Measurements from ENCODE around the gene RTTN.
A peak's percentile ranks its signal among the peaks of the same experiment; 100 is the strongest.

RTTN gene

GRCh38 chr18:70047931-70048603 is 157.4 kb downstream of the RTTN start:
- DNase-seq (ENCODE audit: extremely low read depth, low read depth) = peak; percentile 11
- TF ChIP-seq, protein P1, sequence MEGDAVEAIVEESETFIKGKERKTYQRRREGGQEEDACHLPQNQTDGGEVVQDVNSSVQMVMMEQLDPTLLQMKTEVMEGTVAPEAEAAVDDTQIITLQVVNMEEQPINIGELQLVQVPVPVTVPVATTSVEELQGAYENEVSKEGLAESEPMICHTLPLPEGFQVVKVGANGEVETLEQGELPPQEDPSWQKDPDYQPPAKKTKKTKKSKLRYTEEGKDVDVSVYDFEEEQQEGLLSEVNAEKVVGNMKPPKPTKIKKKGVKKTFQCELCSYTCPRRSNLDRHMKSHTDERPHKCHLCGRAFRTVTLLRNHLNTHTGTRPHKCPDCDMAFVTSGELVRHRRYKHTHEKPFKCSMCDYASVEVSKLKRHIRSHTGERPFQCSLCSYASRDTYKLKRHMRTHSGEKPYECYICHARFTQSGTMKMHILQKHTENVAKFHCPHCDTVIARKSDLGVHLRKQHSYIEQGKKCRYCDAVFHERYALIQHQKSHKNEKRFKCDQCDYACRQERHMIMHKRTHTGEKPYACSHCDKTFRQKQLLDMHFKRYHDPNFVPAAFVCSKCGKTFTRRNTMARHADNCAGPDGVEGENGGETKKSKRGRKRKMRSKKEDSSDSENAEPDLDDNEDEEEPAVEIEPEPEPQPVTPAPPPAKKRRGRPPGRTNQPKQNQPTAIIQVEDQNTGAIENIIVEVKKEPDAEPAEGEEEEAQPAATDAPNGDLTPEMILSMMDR (IDR thresholded peaks at IDR 0.05; ENCODE audit: low read depth, low read length, missing control alignments) = no peak
- no peak overlapping the region for H3K4me3 ChIP-seq (replicated peaks; ENCODE audit: low read depth, low read length)

GRCh38 chr18:70046796-70047195 is 158.7 kb downstream of the RTTN start:
- DNase-seq (ENCODE audit: extremely low read depth, low read depth) = no peak
- no peak overlapping the region for H3K4me3 ChIP-seq (replicated peaks; ENCODE audit: low read depth, low read length)
- TF ChIP-seq, protein P1 (IDR thresholded peaks at IDR 0.05; ENCODE audit: low read depth, low read length, missing control alignments) = no peak

GRCh38 chr18:70046207-70046606 is 159.3 kb downstream of the RTTN start:
- no peak for DNase-seq (ENCODE audit: extremely low read depth, low read depth)
- TF ChIP-seq, protein P1 (IDR thresholded peaks at IDR 0.05; ENCODE audit: low read depth, low read length, missing control alignments) = no peak
- H3K4me3 ChIP-seq (replicated peaks; ENCODE audit: low read depth, low read length) = no peak overlapping the region

DNA sequence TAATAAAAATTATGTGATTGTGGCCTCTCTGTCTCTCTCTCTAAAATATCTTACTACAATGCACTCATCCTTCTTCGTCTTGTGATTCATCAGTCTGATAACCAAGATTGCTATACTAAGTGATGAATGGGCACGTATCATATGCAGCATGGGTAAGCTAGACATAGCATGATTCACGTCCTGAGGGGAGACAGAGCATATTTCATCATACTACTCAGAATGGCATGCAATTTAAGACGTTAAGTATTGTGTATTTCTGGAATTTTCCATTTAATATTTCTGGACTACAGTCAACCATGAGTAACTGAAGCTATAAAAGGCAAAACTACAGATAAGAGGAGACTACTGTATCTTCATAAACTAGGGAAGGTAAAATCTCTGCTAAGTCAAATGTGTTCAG is 160.9 kb downstream of the RTTN start:
- TF ChIP-seq, protein P1 (IDR thresholded peaks at IDR 0.05; ENCODE audit: low read depth, low read length, missing control alignments) = no peak
- peak; percentile 71 for DNase-seq (ENCODE audit: extremely low read depth, low read depth)
- H3K4me3 ChIP-seq (replicated peaks; ENCODE audit: low read depth, low read length) = no peak overlapping the region

DNA sequence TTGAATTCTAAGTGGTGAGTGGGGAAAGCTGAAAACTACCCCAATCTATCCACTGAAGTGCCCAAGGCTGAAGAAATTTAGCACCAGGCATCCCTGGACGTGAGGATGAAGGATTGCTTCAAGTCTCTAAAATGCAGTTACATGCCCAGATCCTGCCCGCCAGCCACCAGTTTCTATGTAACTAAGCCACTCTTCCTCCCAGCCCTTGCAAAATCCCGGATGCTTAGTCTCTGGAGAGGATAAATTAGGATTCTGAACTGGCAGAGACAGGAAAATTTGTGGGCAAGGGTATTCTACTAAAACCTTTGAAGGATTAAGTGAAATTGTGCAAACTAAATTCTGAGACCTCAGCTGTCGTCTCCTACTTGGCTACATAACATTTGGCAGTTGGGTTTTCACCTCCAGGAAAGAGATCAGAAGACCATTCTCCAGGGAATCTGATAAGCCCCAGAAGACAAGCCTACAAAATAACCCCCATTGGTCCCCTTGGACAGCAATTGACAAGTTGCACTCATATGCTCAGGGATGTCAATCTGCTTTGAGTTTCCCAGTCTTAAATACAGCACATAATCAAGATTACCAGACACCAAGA is 163.9 kb downstream of the RTTN start:
- no peak overlapping the region for H3K4me3 ChIP-seq (replicated peaks; ENCODE audit: low read depth, low read length)
- TF ChIP-seq, protein P1 (IDR thresholded peaks at IDR 0.05; ENCODE audit: low read depth, low read length, missing control alignments) = no peak
- no peak for DNase-seq (ENCODE audit: extremely low read depth, low read depth)

DNA sequence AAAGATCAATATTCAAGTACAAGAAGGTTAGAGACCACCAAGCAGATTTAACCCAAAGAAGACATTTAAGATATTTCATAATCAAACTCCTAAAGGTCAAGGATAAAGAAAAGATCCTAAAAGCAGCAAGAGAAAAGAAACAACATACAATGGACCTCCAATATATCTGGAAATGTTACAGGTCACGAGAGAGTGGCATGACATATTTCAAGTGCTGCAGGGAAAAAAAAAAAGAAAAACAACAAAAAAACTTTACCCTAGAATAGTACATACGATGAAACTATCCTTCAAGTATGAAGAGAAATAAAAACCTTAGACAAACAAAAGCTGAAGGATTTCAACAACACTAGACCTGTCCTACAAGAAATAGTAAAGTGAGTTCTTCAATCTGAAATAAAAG is 166.3 kb downstream of the RTTN start:
- TF ChIP-seq, protein P1 (IDR thresholded peaks at IDR 0.05; ENCODE audit: low read depth, low read length, missing control alignments) = no peak
- H3K4me3 ChIP-seq (replicated peaks; ENCODE audit: low read depth, low read length) = no peak overlapping the region
- no peak for DNase-seq (ENCODE audit: extremely low read depth, low read depth)
